Stimulated activated naive CD4-positive, alpha-beta T cell (primary cell): ENCODE results near the gene RIPOR3.

Experiments
- DNase-seq, 6 experiments: peaks; one replicate each; lab custom pipeline; 2025; lab: John Stamatoyannopoulos, UW

Gene RIPOR3, protein sequence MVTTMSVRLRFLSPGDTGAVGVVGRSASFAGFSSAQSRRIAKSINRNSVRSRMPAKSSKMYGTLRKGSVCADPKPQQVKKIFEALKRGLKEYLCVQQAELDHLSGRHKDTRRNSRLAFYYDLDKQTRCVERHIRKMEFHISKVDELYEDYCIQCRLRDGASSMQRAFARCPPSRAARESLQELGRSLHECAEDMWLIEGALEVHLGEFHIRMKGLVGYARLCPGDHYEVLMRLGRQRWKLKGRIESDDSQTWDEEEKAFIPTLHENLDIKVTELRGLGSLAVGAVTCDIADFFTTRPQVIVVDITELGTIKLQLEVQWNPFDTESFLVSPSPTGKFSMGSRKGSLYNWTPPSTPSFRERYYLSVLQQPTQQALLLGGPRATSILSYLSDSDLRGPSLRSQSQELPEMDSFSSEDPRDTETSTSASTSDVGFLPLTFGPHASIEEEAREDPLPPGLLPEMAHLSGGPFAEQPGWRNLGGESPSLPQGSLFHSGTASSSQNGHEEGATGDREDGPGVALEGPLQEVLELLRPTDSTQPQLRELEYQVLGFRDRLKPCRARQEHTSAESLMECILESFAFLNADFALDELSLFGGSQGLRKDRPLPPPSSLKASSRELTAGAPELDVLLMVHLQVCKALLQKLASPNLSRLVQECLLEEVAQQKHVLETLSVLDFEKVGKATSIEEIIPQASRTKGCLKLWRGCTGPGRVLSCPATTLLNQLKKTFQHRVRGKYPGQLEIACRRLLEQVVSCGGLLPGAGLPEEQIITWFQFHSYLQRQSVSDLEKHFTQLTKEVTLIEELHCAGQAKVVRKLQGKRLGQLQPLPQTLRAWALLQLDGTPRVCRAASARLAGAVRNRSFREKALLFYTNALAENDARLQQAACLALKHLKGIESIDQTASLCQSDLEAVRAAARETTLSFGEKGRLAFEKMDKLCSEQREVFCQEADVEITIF

DNA sequence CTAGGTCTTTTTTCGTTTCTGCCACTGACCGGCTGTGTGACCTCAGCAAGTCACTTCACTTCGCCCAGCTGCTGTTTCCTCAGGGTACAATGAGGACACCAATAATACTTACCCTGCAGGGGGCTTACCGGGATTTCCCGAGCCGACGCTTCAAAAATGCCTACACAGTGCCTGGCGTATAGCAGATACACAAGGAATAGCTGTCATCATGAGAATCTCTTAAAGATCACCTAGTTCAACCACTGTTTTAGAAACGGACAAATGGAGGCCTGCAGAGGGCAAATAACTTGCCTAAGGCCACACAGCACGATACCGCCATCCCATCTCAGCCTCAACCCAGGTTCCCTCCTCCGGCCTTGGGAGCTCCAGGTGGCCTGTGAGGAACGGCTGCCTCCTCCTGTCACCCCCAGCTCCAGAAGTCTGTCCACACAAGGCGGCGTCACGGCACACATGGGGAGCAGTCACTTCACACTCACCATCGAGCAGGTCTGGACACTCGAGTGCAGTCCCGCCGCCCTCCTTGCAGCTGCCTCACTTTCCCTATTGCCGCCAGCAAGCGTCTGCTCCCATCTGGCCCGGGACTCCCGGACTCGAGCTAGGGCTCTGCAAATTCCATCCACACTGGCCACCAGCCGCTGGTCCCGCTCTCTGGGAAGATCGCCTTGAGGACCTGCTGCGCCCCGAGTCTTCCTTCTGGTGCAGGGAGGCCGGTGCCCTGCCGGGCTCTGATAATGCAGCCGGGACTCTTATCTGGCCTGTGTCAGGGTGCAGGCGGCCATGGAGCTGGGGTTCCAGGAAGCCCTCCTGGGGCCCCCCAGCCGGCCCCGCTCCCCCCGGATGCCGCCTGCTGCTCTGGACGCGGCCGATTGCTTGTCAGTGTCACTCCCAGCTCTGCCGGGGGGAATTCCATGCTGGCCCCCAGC, at the start of gene RIPOR3:
RIPOR3 (minus strand) TSS at position 893 of the 923 bp plus-strand sequence; CDS start at position 479, 414 bp downstream.
- no peak for DNase-seq

- no peak for DNase-seq
Measured at GRCh38 chr20:50737352-50737751, 46.0 kb upstream of the RIPOR3 start.

GRCh38 chr20:50735813-50736212, 44.5 kb upstream of the RIPOR3 start:
- no peak for DNase-seq

DNA sequence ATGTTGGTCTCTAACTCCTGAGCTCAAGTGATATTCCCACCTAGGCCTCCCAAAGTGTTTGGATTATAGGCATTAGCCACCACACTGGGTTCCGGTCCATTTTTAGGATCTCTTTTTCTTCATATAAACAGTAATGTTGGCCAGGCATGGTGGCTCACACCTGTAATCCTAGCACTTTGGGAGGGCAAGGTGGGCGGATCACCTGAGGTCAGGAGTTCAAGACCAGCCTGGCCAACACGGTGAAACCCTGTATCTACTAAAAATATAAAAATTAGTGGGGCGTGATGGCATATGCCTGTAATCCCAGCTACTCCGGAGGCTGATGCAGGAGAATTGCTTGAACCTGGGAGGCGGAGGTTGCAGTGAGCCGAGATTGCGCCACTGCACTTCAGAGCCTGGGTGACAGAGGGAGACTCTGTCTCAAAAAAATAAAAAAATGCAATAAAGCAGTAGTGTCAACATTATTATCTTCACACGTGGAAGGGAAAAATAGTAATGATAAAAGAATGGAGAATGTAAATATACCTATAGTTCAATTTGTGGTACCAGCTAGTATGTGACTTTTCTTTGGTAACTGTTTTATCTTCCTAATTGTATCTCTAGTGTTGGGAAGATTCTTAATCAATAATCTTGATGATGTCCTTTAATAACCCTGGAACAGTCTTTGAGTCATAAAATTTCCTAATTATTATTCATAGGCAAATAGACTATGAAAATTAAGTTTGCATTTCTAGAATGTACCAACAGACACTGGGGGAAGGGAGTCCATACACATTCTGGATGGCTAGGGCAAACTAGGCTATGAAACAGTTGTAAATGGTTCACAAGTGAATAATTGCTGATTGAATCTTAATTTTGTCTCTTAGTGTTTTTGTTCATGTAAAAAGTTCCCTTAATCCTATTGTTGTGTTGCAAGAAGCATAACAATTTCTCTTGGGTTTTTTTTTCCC, 43.7 kb upstream of the RIPOR3 start:
- DNase-seq, result no peak

GRCh38 chr20:50733644-50734349, 42.5 kb upstream of the RIPOR3 start:
- DNase-seq, result no peak

DNA sequence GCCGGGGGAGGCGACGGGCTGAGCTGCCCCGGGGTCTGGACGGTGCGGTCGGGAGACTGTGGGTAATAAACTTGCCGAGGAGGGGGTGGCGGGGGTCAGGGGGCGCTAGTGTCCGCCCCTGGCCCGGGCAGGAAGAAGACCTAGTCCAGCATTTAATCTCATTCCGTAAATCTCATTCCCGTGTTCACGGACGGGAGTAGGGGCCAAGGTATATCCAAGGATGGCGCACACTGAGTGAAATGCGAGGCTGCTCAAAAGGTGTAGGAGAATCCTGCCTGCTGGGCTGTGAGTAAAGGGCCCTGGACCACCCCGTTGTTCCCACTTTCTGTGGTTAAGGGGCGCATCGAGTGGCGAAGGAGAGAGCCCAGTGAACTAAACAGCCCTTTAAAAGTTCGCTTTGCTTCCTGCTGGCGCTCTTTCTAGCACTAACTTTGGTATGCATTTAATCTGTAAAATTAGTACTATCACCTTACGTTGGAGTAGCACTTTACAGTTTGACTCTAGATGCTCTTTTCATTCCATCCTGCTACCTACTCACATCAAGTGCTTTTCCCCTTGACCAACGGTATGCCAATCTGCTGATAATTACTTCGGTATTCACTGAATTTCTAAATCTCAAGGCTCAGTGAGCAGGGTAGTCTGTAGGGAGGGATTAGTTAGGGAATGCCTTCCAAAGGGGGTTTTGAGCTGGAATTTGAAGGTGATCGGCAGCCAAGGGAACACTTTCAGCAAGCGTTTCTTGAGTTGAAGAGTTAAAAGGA, 40.8 kb upstream of the RIPOR3 start:
- peak in 2 of 6 experiments; percentile 13 to 25 for DNase-seq

DNA sequence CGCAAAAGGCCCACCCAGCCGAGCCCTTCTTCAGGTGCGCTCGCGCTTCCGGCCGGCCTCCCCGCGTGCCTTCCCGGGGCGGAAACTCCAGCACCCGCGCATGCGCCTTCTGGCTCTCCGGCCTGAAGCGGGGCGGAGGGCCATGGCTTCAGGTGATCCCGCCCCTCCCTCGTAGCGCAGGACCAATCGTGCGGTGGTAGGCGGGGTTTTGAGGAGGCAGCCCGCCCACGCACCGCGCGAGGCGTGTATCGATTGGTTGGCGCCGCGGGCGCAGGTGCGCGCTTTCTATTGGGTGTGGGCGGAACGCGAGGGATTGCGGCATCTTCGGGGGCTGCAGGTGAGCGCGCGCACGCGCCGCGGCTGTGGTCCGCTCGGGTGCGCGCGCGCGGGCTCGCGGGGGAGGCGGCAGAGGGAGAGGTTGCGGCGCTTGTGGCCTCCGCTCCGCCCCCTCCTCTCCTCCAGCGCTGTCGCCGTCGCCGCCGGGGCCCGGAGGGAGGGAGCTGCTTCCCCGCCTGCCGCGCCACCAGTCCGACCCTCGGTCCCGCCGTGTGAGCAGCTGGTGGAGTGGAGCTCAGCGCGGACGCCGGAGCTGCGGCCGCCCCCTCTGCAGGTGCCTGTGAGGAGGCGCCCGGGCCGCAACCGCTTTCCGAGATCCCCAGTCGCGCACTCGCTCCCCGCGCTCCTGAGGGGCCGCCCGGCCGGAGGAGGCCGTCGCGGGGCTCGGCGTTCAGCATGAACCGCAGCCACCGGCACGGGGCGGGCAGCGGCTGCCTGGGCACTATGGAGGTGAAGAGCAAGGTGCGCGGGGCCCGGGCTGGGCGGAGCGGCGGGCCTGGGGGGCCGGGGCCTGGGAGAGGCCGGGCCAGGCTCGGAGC, 40.0 kb upstream of the RIPOR3 start, which contains the start of gene PARD6B:
PARD6B (plus strand) TSS at position 526 of the 875 bp plus-strand sequence; CDS start at position 733, 207 bp downstream.
- DNase-seq, result peak; percentile 95 to 100 (median 100)

- no peak for DNase-seq
Measured at GRCh38 chr20:50730765-50731054, 39.4 kb upstream of the RIPOR3 start.

DNA sequence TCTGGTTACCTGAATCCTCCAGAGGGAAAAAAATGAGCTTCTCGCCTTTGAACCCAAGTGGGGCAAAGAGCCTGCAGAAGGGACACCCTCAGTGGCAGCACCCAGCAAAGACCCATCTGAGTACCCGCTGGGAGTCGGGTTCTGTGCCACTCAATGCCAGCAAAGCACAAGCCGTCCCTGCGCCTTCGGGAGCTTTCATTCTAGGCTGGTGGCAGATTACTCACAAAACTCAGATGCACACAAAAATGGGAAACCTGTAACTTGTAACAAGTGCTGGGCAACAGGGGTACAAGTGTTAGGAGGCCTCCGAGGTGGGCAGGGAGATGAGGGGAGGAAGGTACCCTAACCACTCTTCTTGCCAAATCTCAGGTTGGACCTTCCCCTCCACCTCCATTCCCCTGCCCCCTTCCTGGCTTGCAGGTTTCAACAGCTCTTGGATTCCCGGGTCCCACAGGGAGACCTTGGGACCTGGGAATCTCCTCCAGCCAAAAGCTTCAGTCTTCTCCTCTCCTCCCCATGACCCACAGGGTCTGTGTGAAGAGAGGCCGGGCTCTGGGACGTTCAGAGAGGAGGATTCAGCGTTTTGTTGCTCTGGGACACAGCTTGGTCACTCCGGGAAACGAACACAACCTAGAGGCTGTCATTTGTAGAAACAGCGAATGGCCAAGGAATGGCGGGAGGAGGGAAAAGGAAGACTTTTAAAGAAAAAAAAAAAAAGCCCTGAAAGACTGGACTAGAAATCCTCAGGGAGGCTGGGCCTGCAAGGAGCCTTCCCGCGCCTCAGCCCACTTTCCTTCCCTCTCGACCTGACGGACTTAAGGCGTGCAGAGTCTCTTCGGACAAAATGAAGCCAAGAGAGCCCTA, 38.8 kb upstream of the RIPOR3 start:
- DNase-seq, result peak in 1 of 6 experiments; percentile 23

DNA sequence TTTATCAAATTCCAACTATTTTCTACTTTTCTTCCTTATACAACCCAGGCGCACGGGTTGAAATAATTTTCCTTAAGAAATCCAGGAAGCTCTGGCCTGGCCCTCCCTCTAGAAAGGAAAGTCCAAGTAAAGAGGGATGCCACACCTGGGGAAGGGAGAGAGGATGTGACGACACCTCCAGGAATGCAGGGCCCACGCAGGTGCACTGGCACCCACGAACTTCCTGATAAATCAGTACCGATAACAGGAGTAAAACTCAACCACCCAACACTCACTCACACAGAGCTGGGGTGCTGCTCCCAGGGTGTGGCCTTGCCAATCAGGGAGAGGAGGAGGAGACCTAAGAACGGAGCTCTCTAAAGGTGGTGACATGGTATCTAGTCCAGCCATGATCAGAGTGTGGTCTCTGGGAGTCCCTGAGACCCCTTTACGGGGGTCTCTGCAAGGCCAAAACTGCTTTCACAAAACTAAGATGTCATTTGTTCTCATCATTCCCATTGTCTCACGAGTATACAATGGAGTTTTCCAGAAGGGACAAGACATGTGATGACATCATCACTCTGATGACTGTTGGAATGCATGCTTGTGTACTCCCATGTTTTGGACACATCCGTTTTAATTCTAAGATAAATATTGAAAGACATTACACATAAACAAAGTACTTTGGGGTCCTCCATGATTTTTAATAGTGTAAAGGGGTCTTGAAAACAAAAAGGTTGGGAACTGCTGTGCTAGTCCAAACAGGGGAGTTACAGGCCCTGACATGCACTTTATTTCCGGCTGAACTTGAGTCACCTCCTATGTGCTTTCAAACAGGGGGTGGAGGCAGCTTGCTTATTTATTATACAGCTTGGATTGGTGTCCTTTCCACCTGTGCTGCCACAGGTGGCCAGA, 37.9 kb upstream of the RIPOR3 start:
- DNase-seq, result no peak

- DNase-seq, result no peak
Measured at GRCh38 chr20:50728486-50728980, 37.2 kb upstream of the RIPOR3 start.

GRCh38 chr20:50727792-50728485, 36.6 kb upstream of the RIPOR3 start:
- DNase-seq, result no peak

DNA sequence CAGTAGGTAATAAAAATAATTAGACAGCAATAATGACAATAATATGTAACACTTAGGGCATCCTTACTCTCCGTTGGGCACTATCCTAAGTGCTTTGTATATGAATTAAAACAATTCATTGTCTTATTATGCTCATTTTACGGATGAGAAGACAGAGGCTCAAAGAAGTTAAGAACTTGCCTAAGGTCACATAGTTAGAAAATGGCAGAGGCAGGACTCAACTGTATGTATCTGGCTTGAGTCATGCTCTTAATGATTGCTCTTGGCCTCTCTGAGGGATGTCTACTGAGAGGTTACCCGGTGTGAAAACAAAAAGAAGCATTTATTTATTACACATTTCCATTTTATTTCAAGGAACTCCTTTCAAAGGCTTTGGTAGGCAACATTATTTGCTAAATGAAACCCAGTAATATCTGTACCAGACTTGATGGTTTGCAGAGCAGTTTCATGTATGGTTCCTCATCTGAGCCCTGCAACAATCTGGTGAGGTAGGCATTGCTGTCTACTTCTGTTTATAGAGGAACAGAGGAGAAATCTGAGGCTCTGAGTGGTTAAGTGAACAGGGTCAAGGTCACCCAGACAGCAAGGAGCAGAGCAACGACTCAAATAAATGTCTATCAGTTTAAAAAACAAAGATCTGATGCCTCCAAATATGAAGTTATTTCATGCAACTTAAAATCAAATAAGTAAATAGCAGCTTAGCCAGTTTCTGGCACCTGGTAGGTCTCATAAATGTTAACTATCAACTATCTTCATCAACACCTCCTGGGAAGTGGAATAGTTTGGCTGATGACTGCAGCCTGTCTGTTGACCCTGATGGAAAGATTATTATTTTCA, 35.8 kb upstream of the RIPOR3 start:
- no peak for DNase-seq

- no peak for DNase-seq
Measured at GRCh38 chr20:50725724-50726005, 34.3 kb upstream of the RIPOR3 start.
